ENCODE data around the gene USP49. TPM values are rescaled to one million over a fixed set of nuclear protein-coding genes. Genes with fewer than 3 reads are reported as not detected.

USP49 gene
- total and polyA plus RNA-seq, 7 experiments from 2014 or later, result 0.44 to 6.0 (median 2.4) TPM

GRCh38 chr6:41922154-41922553 lies 27.0 kb upstream of the USP49 start:
- peaks cover 27 to 59% (median 51%) of the 10 kb centered on the region in 7 donors for H3K4me1 Mint-ChIP-seq
- ChIA-PET POLR2A (interaction anchor here (0.9 to 2.6 kb wide), 7 partner anchors 14 to 642 kb away, joined by 3 to 22 read pairs (median 3); partner anchors contain the start of gene UBR2), CTCF (interaction anchor here (1.0 to 2.0 kb wide), 6 partner anchors 8 to 140 kb away, joined by 3 to 27 read pairs (median 9); no protein-coding TSS in a partner anchor)
- H3K9me3 Mint-ChIP-seq, result peaks cover 0 to 14% (median 0%) of the 10 kb centered on the region in 11 donors
- H3K36me3 Mint-ChIP-seq, result peaks cover 0 to 18% (median 0%) of the 10 kb centered on the region in 5 donors
- no peak for DNase-seq
- no peak for ATAC-seq
- Histone ChIP-seq H3K36me3 (ENCODE audit: control insufficient read depth in 2 of 3, insufficient read depth in 3 of 3, low read length in 3 of 3) (peaks cover 0 to 8% (median 1%) of the 10 kb centered on the region in 3 experiments), H3K4me3 (ENCODE audit: low read length) (peak overlapping the region; percentile 76), H3K9me3 (ENCODE audit: control insufficient read depth in 2 of 3, low read length in 3 of 3) (no peaks in the 10 kb centered on the region), H3K27me3 (ENCODE audit: control insufficient read depth in 2 of 2, insufficient read depth in 2 of 2, low read length in 2 of 2) (no peaks in the 10 kb centered on the region), H3K27ac (ENCODE audit: low read depth, low read length) (peak overlapping the region; percentile 95), H3K4me1 (ENCODE audit: control insufficient read depth in 2 of 2, insufficient read depth in 2 of 2, low read length in 2 of 2) (peaks cover 20 to 24% of the 10 kb centered on the region in 2 donors)
- peak overlapping the region; percentile 95 to 100 (median 99) for H3K4me3 Mint-ChIP-seq
- H3K27ac Mint-ChIP-seq, result peak overlapping the region; percentile 94 to 100 (median 99)
- intact Hi-C loops (cut with micrococcal nuclease), result loop anchor here in 1 of 2 donors (10.0 kb wide), 1 partner anchor 823 kb away; the partner anchor contains the start of gene TBCC
- H3K27me3 Mint-ChIP-seq, result peaks cover 0 to 3% (median 0%) of the 10 kb centered on the region in 5 donors

DNA sequence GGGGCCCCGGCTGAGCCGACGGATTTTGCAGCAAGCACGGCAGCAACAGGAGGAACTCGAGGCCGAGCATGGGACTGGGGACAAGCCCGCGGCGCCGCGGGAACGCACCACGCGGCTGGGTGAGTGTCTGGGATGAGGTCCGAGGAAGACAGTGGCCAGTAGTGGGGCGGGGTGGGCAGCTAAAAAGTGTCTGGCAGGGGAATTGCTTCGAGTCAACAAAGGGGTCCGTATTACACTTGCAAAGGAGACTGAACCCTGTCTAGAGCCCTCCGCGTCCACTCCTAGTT lies 26.5 kb upstream of the USP49 start:
- Mint-ChIP-seq H3K27ac (peak overlapping the region; percentile 94 to 100 (median 99)), H3K27me3 (peaks cover 0 to 3% (median 0%) of the 10 kb centered on the region in 5 donors), H3K4me1 (peaks cover 27 to 59% (median 51%) of the 10 kb centered on the region in 7 donors), H3K4me3 (peak overlapping the region; percentile 95 to 100 (median 99)), H3K9me3 (peaks cover 0 to 14% (median 0%) of the 10 kb centered on the region in 11 donors), H3K36me3 (peaks cover 0 to 18% (median 2%) of the 10 kb centered on the region in 5 donors)
- peaks cover 20 to 24% of the 10 kb centered on the region in 2 donors for H3K4me1 ChIP-seq (ENCODE audit: control insufficient read depth in 2 of 2, insufficient read depth in 2 of 2, low read length in 2 of 2)
- peak overlapping the region; percentile 76 for H3K4me3 ChIP-seq (ENCODE audit: low read length)
- no peak for ATAC-seq
- ChIA-PET CTCF (interaction anchor here (0.8 to 2.0 kb wide), 11 partner anchors 9 to 140 kb away, joined by 3 to 27 read pairs (median 4); partner anchors contain the start of gene TOMM6), POLR2A (interaction anchor here (0.9 to 2.6 kb wide), 18 partner anchors 9 to 1594 kb away, joined by 3 to 22 read pairs (median 4); partner anchors contain the start of genes TAF8, TOMM6 and UBR2)
- H3K27ac ChIP-seq (ENCODE audit: low read depth, low read length), result peak overlapping the region; percentile 95
- no peaks in the 10 kb centered on the region for H3K27me3 ChIP-seq (ENCODE audit: control insufficient read depth in 2 of 2, insufficient read depth in 2 of 2, low read length in 2 of 2)
- intact Hi-C loops (cut with micrococcal nuclease), result loop anchor here (1.0 to 10.0 kb wide), 16 partner anchors 15 to 1058 kb away; partner anchors contain the start of genes MRPS10 (in 2 of the 2), TFEB (in 2 of the 2), TOMM6 (in 2 of the 2) and USP49 (in 2 of the 2)
- peaks cover 0 to 6% (median 0%) of the 10 kb centered on the region in 3 experiments for H3K36me3 ChIP-seq (ENCODE audit: control insufficient read depth in 2 of 3, insufficient read depth in 3 of 3, low read length in 3 of 3)
- DNase-seq, result no peak
- no peaks in the 10 kb centered on the region for H3K9me3 ChIP-seq (ENCODE audit: control insufficient read depth in 2 of 3, low read length in 3 of 3)

GRCh38 chr6:41920921-41921711 lies 25.9 kb upstream of the USP49 start, which contains the start of the genes BYSL and MED20:
TSS of gene BYSL (plus strand) at chr6:41921499. CDS start at chr6:41921563, 64 bp downstream.
TSS of gene MED20 (minus strand) at chr6:41921139. CDS start at chr6:41921018, 121 bp downstream.
- H3K4me1 Mint-ChIP-seq, result peaks cover 27 to 58% (median 50%) of the 10 kb centered on the region in 7 donors
- peaks cover 0 to 14% (median 0%) of the 10 kb centered on the region in 11 donors for H3K9me3 Mint-ChIP-seq
- peak within 1 kb of the TSS; percentile 76 for H3K4me3 ChIP-seq (ENCODE audit: low read length)
- peak within 1 kb of the TSS; percentile 95 to 100 (median 99) for H3K4me3 Mint-ChIP-seq
- peaks cover 0 to 19% (median 4%) of the 10 kb centered on the region in 5 donors for H3K36me3 Mint-ChIP-seq
- ChIA-PET CTCF (interaction anchor here (0.6 to 2.0 kb wide), 18 partner anchors 9 to 258 kb away, joined by 3 to 27 read pairs (median 3); partner anchors contain the start of gene TOMM6), POLR2A (interaction anchor here (0.9 to 2.6 kb wide), 19 partner anchors 9 to 1595 kb away, joined by 3 to 22 read pairs (median 4); partner anchors contain the start of genes TAF8, TOMM6 and UBR2)
- no peaks in the 10 kb centered on the region for H3K27me3 ChIP-seq (ENCODE audit: control insufficient read depth in 2 of 2, insufficient read depth in 2 of 2, low read length in 2 of 2)
- H3K4me1 ChIP-seq (ENCODE audit: control insufficient read depth in 2 of 2, insufficient read depth in 2 of 2, low read length in 2 of 2), result peaks cover 20 to 24% of the 10 kb centered on the region in 2 donors
- peak within 1 kb of the TSS; percentile 94 to 100 (median 99) for H3K27ac Mint-ChIP-seq
- H3K36me3 ChIP-seq (ENCODE audit: control insufficient read depth in 2 of 3, insufficient read depth in 3 of 3, low read length in 3 of 3), result peaks cover 0 to 8% (median 0%) of the 10 kb centered on the region in 3 experiments
- DNase-seq, result peak; percentile 93 to 99 (median 96)
- intact Hi-C loops (cut with micrococcal nuclease), result loop anchor here (1.0 to 10.0 kb wide), 16 partner anchors 15 to 1058 kb away; partner anchors contain the start of genes MRPS10 (in 2 of the 2), TFEB (in 2 of the 2), TOMM6 (in 2 of the 2) and USP49 (in 2 of the 2)
- ATAC-seq, result peak; percentile 96
- H3K27me3 Mint-ChIP-seq, result peaks cover 0 to 3% (median 0%) of the 10 kb centered on the region in 5 donors
- H3K9me3 ChIP-seq (ENCODE audit: control insufficient read depth in 2 of 3, low read length in 3 of 3), result no peaks in the 10 kb centered on the region
- H3K27ac ChIP-seq (ENCODE audit: low read depth, low read length), result peak within 1 kb of the TSS; percentile 95

DNA sequence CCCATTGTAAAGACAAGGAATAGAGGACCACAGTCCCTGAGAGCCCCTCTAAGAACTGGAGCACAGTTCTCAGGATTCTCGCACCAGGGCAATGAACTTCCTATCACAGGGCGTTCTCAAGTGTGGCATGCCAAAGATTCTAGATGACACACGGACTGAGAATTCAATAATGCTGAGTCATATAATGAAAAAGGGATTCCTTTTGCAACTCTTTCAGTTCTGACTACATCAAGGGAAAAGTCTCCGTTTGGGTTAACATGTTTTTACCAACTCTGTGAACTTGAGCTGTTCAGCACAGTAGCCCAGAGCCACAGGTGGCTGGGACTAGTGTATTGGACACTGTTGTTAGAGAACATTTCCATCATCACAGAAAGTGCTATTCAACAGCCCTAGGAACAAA lies 22.4 kb upstream of the USP49 start:
- Histone ChIP-seq H3K27ac (ENCODE audit: low read depth, low read length) (no peak overlapping the region), H3K36me3 (ENCODE audit: control insufficient read depth in 2 of 3, insufficient read depth in 3 of 3, low read length in 3 of 3) (peaks cover 0 to 26% (median 5%) of the 10 kb centered on the region in 3 experiments), H3K4me3 (ENCODE audit: low read length) (no peak overlapping the region), H3K4me1 (ENCODE audit: control insufficient read depth in 2 of 2, insufficient read depth in 2 of 2, low read length in 2 of 2) (peaks cover 14 to 20% of the 10 kb centered on the region in 2 donors), H3K27me3 (ENCODE audit: control insufficient read depth in 2 of 2, insufficient read depth in 2 of 2, low read length in 2 of 2) (no peaks in the 10 kb centered on the region), H3K9me3 (ENCODE audit: control insufficient read depth in 2 of 3, low read length in 3 of 3) (no peaks in the 10 kb centered on the region)
- Mint-ChIP-seq H3K4me1 (peaks cover 14 to 46% (median 33%) of the 10 kb centered on the region in 7 donors), H3K36me3 (peaks cover 4 to 25% (median 6%) of the 10 kb centered on the region in 5 donors), H3K27ac (peak overlapping the region in 1 of 9 donors; percentile 64), H3K4me3 (peak overlapping the region in 1 of 10 donors; percentile 33), H3K9me3 (peaks cover 0 to 12% (median 0%) of the 10 kb centered on the region in 11 donors), H3K27me3 (peaks cover 0 to 3% (median 0%) of the 10 kb centered on the region in 5 donors)
- intact Hi-C loops (cut with micrococcal nuclease), result no loop called here
- DNase-seq (no peak), ATAC-seq (no peak)
- ChIA-PET POLR2A (interaction anchor here (0.7 kb wide), 1 partner anchor 129 kb away, joined by 3 read pairs; no protein-coding TSS in a partner anchor), CTCF (no interaction called here)

- peaks cover 4 to 32% (median 6%) of the 10 kb centered on the region in 5 donors for H3K36me3 Mint-ChIP-seq
- no peak overlapping the region for H3K4me3 ChIP-seq (ENCODE audit: low read length)
- H3K27me3 ChIP-seq (ENCODE audit: control insufficient read depth in 2 of 2, insufficient read depth in 2 of 2, low read length in 2 of 2), result no peaks in the 10 kb centered on the region
- no peaks in the 10 kb centered on the region for H3K9me3 Mint-ChIP-seq
- ATAC-seq (no peak), DNase-seq (no peak)
- H3K27ac Mint-ChIP-seq, result no peak overlapping the region
- ChIA-PET CTCF (interaction anchor here (1.2 kb wide), 1 partner anchor 9 kb away, joined by 3 read pairs; no protein-coding TSS in a partner anchor), POLR2A (no interaction called here)
- H3K4me3 Mint-ChIP-seq, result no peak overlapping the region
- intact Hi-C loops (cut with micrococcal nuclease), result no loop called here
- H3K27me3 Mint-ChIP-seq, result no peaks in the 10 kb centered on the region
- peaks cover 1 to 7% of the 10 kb centered on the region in 2 donors for H3K4me1 ChIP-seq (ENCODE audit: control insufficient read depth in 2 of 2, insufficient read depth in 2 of 2, low read length in 2 of 2)
- H3K36me3 ChIP-seq (ENCODE audit: control insufficient read depth in 2 of 3, insufficient read depth in 3 of 3, low read length in 3 of 3), result peaks cover 0 to 23% (median 5%) of the 10 kb centered on the region in 3 experiments
- H3K27ac ChIP-seq (ENCODE audit: low read depth, low read length), result no peak overlapping the region
- peaks cover 3 to 33% (median 12%) of the 10 kb centered on the region in 7 donors for H3K4me1 Mint-ChIP-seq
- H3K9me3 ChIP-seq (ENCODE audit: control insufficient read depth in 2 of 3, low read length in 3 of 3), result no peaks in the 10 kb centered on the region
Measured at GRCh38 chr6:41914869-41915530, 19.8 kb upstream of the USP49 start.

Measured in naive thymus-derived CD4-positive, alpha-beta T cell (primary cell).